D721Med (cell line): ENCODE measurements around the gene KIAA0825.

ENCODE experiments used
- DNase-seq: peaks from one replicate; pipeline ENCODE4 v3.0.0; 2011; ENCODE audit warnings: low spot score; ENCODE audit not compliant: insufficient read length
- FAIRE-seq: peaks from 2 replicates; lab custom pipeline; 2011; peaks lifted over from hg19 to GRCh38; lab: Jason Lieb, UNC
- CTCF ChIP-seq: IDR thresholded peaks from 2 replicates; pipeline ENCODE4 v1.5.1; 2012; ENCODE audit warnings: mild to moderate bottlenecking, control low read depth; ENCODE audit not compliant: insufficient read depth; ENCODE audit errors: missing control alignments

KIAA0825 gene

GRCh38 chr5:94618493-94619328, at the start of gene KIAA0825, which contains the start of gene SLF1:
KIAA0825 (minus strand) TSS chr5:94618604; CDS start chr5:94537126, 81,478 bp downstream.
SLF1 (plus strand) TSS chr5:94618669; CDS start chr5:94628811, 10,142 bp downstream.
- DNase-seq (peak; percentile 38), FAIRE-seq (no peak)
- no peak for TF ChIP-seq CTCF

GRCh38 chr5:94667937-94668336, 49.5 kb upstream of the KIAA0825 start:
- TF ChIP-seq CTCF = no peak
- no peak for FAIRE-seq

GRCh38 chr5:94661086-94661485, 42.7 kb upstream of the KIAA0825 start:
- FAIRE-seq = no peak

More at GRCh38 chr5:94667937-94668336, 49.5 kb upstream of the KIAA0825 start:
- DNase-seq = no peak

GRCh38 chr5:94660506-94660905, 42.1 kb upstream of the KIAA0825 start:
- FAIRE-seq = no peak
- no peak for DNase-seq
- no peak for TF ChIP-seq CTCF

More at GRCh38 chr5:94661086-94661485, 42.7 kb upstream of the KIAA0825 start:
- no peak for DNase-seq
- TF ChIP-seq CTCF = no peak

- TF ChIP-seq CTCF = no peak
- no peak for DNase-seq
- no peak for FAIRE-seq
These were observed 39.9 kb upstream of the KIAA0825 start for GRCh38 chr5:94658272-94658671.

GRCh38 chr5:94649874-94650273, 31.5 kb upstream of the KIAA0825 start:
- no peak for TF ChIP-seq CTCF
- FAIRE-seq (no peak), DNase-seq (no peak)

GRCh38 chr5:94646758-94647157, 28.4 kb upstream of the KIAA0825 start:
- no peak for TF ChIP-seq CTCF
- no peak for DNase-seq
- no peak for FAIRE-seq
